ENCODE measurements around the gene F10. TPM values are rescaled to one million over a fixed set of nuclear protein-coding genes. Genes with fewer than 3 reads are reported as not detected.
"Not testable (repeated sequence)": the region's sequence is repeated elsewhere in the genome, so short reads cannot be mapped to it uniquely, and the experiment has no call there.

F10 gene
- 0.59 and 0.61 TPM in 2 replicates for total RNA-seq (2014; rRNA removed; shearing (Covaris generic))
- polyA plus RNA-seq (2014; cell fraction: nucleus; rRNA removed) = 0.38 TPM in 1 of 2 replicates, not detected in the other

GRCh38 chr13:113122550-113123225 lies at the start of gene F10:
TSS of gene F10 (plus strand) at chr13:113122799. CDS start at chr13:113122856, 57 bp downstream.
- DNase-seq (ENCODE audit: extremely low read depth, low read depth) = no peak

- no peak for DNase-seq (ENCODE audit: extremely low read depth, low read depth)
Measured at GRCh38 chr13:113073942-113074341, 48.7 kb upstream of the F10 start.

GRCh38 chr13:113074401-113074800 lies 48.2 kb upstream of the F10 start:
- DNase-seq (ENCODE audit: extremely low read depth, low read depth) = no peak

GRCh38 chr13:113074876-113075275 lies 47.7 kb upstream of the F10 start:
- no peak for DNase-seq (ENCODE audit: extremely low read depth, low read depth)

GRCh38 chr13:113075711-113076110 lies 46.9 kb upstream of the F10 start:
- DNase-seq (ENCODE audit: extremely low read depth, low read depth) = no peak

- DNase-seq (ENCODE audit: extremely low read depth, low read depth) = no peak
Measured at GRCh38 chr13:113076681-113077401, 45.8 kb upstream of the F10 start.

GRCh38 chr13:113077566-113077952 lies 45.0 kb upstream of the F10 start:
- no peak for DNase-seq (ENCODE audit: extremely low read depth, low read depth)

GRCh38 chr13:113077953-113078901 lies 44.4 kb upstream of the F10 start:
- DNase-seq (ENCODE audit: extremely low read depth, low read depth) = no peak

- DNase-seq (ENCODE audit: extremely low read depth, low read depth) = no peak
Measured at GRCh38 chr13:113078902-113079780, 43.5 kb upstream of the F10 start.

GRCh38 chr13:113079781-113080080 lies 42.9 kb upstream of the F10 start:
- DNase-seq (ENCODE audit: extremely low read depth, low read depth) = not testable (repeated sequence)

- DNase-seq (ENCODE audit: extremely low read depth, low read depth) = no peak
Measured at GRCh38 chr13:113080361-113080831, 42.2 kb upstream of the F10 start.

GRCh38 chr13:113080901-113081521 lies 41.6 kb upstream of the F10 start:
- no peak for DNase-seq (ENCODE audit: extremely low read depth, low read depth)

GRCh38 chr13:113082198-113083021 lies 40.2 kb upstream of the F10 start:
- no peak for DNase-seq (ENCODE audit: extremely low read depth, low read depth)

GRCh38 chr13:113083022-113083373 lies 39.6 kb upstream of the F10 start:
- DNase-seq (ENCODE audit: extremely low read depth, low read depth) = no peak

- DNase-seq (ENCODE audit: extremely low read depth, low read depth) = peak; percentile 56
Measured at GRCh38 chr13:113083402-113084061, 39.1 kb upstream of the F10 start.

- DNase-seq (ENCODE audit: extremely low read depth, low read depth) = no peak
Measured at GRCh38 chr13:113084094-113084942, 38.3 kb upstream of the F10 start.

- DNase-seq (ENCODE audit: extremely low read depth, low read depth) = no peak
Measured at GRCh38 chr13:113084943-113085540, 37.6 kb upstream of the F10 start.

All from NCI-H460 (cell line).